ENCODE results near the gene PIK3CG.
"Not testable (repeated sequence)": the region's sequence is repeated elsewhere in the genome, so short reads cannot be mapped to it uniquely, and the experiment has no call there.

PIK3CG gene

GRCh38 chr7:106887421-106887820, 22.3 kb downstream of the PIK3CG start:
- no peak for DNase-seq (ENCODE audit: low read depth)

GRCh38 chr7:106888204-106888603, 23.1 kb downstream of the PIK3CG start:
- DNase-seq (ENCODE audit: low read depth), result no peak

- DNase-seq (ENCODE audit: low read depth), result no peak
Measured at GRCh38 chr7:106890952-106891351, 25.9 kb downstream of the PIK3CG start.

GRCh38 chr7:106891548-106892410, 26.7 kb downstream of the PIK3CG start:
- DNase-seq (ENCODE audit: low read depth), result no peak

GRCh38 chr7:106893591-106893990, 28.5 kb downstream of the PIK3CG start:
- no peak for DNase-seq (ENCODE audit: low read depth)

- no peak for DNase-seq (ENCODE audit: low read depth)
Measured at GRCh38 chr7:106895246-106895864, 30.3 kb downstream of the PIK3CG start.

- DNase-seq (ENCODE audit: low read depth), result no peak
Measured at GRCh38 chr7:106896231-106896630, 31.1 kb downstream of the PIK3CG start.

- not testable (repeated sequence) for DNase-seq (ENCODE audit: low read depth)
Measured at GRCh38 chr7:106897553-106897952, 32.5 kb downstream of the PIK3CG start.

GRCh38 chr7:106898967-106899366, 33.9 kb downstream of the PIK3CG start:
- not testable (repeated sequence) for DNase-seq (ENCODE audit: low read depth)

GRCh38 chr7:106901828-106902441, 36.9 kb downstream of the PIK3CG start:
- DNase-seq (ENCODE audit: low read depth), result no peak

GRCh38 chr7:106905734-106906133, 40.7 kb downstream of the PIK3CG start:
- no peak for DNase-seq (ENCODE audit: low read depth)

GRCh38 chr7:106911959-106912358, 46.9 kb downstream of the PIK3CG start:
- DNase-seq (ENCODE audit: low read depth), result no peak

GRCh38 chr7:106914018-106914607, 49.0 kb downstream of the PIK3CG start:
- no peak for DNase-seq (ENCODE audit: low read depth)

- no peak for DNase-seq (ENCODE audit: low read depth)
Measured at GRCh38 chr7:106915407-106915806, 50.3 kb downstream of the PIK3CG start.

GRCh38 chr7:106915873-106916272, 50.8 kb downstream of the PIK3CG start:
- DNase-seq (ENCODE audit: low read depth), result no peak

- no peak for DNase-seq (ENCODE audit: low read depth)
Measured at GRCh38 chr7:106916679-106917078, 51.6 kb downstream of the PIK3CG start.

- DNase-seq (ENCODE audit: low read depth), result no peak
Measured at GRCh38 chr7:106918991-106919390, 53.9 kb downstream of the PIK3CG start.

- DNase-seq (ENCODE audit: low read depth), result not testable (repeated sequence)
Measured at GRCh38 chr7:106924468-106924867, 59.4 kb downstream of the PIK3CG start.

- no peak for DNase-seq (ENCODE audit: low read depth)
Measured at GRCh38 chr7:106926892-106927291, 61.8 kb downstream of the PIK3CG start.

GRCh38 chr7:106927536-106927935, 62.5 kb downstream of the PIK3CG start:
- DNase-seq (ENCODE audit: low read depth), result no peak

- not testable (repeated sequence) for DNase-seq (ENCODE audit: low read depth)
Measured at GRCh38 chr7:106929616-106930015, 64.5 kb downstream of the PIK3CG start.

- DNase-seq (ENCODE audit: low read depth), result no peak
Measured at GRCh38 chr7:106936236-106936635, 71.2 kb downstream of the PIK3CG start.

GRCh38 chr7:106938122-106938521, 73.0 kb downstream of the PIK3CG start:
- DNase-seq (ENCODE audit: low read depth), result not testable (repeated sequence)

Measured in stimulated activated CD8-positive, alpha-beta memory T cell treated with anti-CD3 and anti-CD28 coated beads, Interleukin-12 subunit alpha, Interleukin-12 subunit beta, amount 100 ng/mL, for 1 hour (primary cell).